Trophoblast cell (in vitro differentiated cells and primary cell): ENCODE measurements around the gene CHORDC1.
"Not testable (repeated sequence)": the region's sequence is repeated elsewhere in the genome, so short reads cannot be mapped to it uniquely, and the experiment has no call there.

Experiments used
- DNase-seq, 2 donors: peaks; one replicate each; pipeline ENCODE4 v3.0.0-alpha.2; 2016
- H2AFZ ChIP-seq: 2 replicates; pipeline ENCODE4 v1.6.1; 2013; ENCODE audit warnings: low read length, moderate library complexity, mild to moderate bottlenecking; ENCODE audit not compliant: insufficient read depth, poor library complexity
- H2AK5ac ChIP-seq: 2 replicates; pipeline ENCODE4 v1.6.1; 2013; ENCODE audit warnings: mild to moderate bottlenecking, low read length
- H2BK120ac ChIP-seq: 2 replicates; pipeline ENCODE4 v1.6.1; 2013; ENCODE audit warnings: low read length, mild to moderate bottlenecking, moderate library complexity; ENCODE audit not compliant: insufficient read depth, poor library complexity
- H2BK12ac ChIP-seq: 2 replicates; pipeline ENCODE4 v1.6.1; 2013; ENCODE audit warnings: mild to moderate bottlenecking, low read length, moderate library complexity
- H2BK5ac ChIP-seq: 2 replicates; pipeline ENCODE4 v1.6.1; 2013; ENCODE audit warnings: low read length, low read depth, moderate library complexity, mild to moderate bottlenecking; ENCODE audit not compliant: poor library complexity
- H3K14ac ChIP-seq: 2 replicates; pipeline ENCODE4 v1.6.1; 2013; ENCODE audit warnings: mild to moderate bottlenecking, low read length
- H3K18ac ChIP-seq: 2 replicates; pipeline ENCODE4 v1.6.1; 2013; ENCODE audit warnings: mild to moderate bottlenecking, low read length
- H3K23ac ChIP-seq: 2 replicates; pipeline ENCODE4 v1.6.1; 2013; ENCODE audit warnings: low read length
- H3K27ac ChIP-seq: 2 replicates; pipeline ENCODE4 v1.5.1; 2013; ENCODE audit warnings: low read depth, mild to moderate bottlenecking, inconsistent platforms, low read length, moderate library complexity
- H3K27me3 ChIP-seq: 2 replicates; pipeline ENCODE4 v1.6.1; 2013; ENCODE audit warnings: inconsistent platforms, mild to moderate bottlenecking, low read length, moderate library complexity; ENCODE audit not compliant: insufficient read depth
- H3K36me3 ChIP-seq, 2 experiments: 1 replicate in 1 of 2; 2 replicates in 1 of 2; pipeline ENCODE4 v1.6.1; 2013; ENCODE audit warnings: low read length in 2 of 2, mild to moderate bottlenecking in 2 of 2, moderate library complexity in 1 of 2; ENCODE audit not compliant: insufficient read depth in 2 of 2, control insufficient read depth in 1 of 2
- H3K4ac ChIP-seq: 2 replicates; pipeline ENCODE4 v1.6.1; 2013; ENCODE audit warnings: low read depth, mild to moderate bottlenecking, low read length, moderate library complexity
- H3K4me1 ChIP-seq, 2 experiments: 1 replicate in 1 of 2; 2 replicates in 1 of 2; pipeline ENCODE4 v1.6.1; 2013; ENCODE audit warnings: low read length in 2 of 2, mild to moderate bottlenecking in 2 of 2, moderate library complexity in 1 of 2; ENCODE audit not compliant: insufficient read depth in 2 of 2, control insufficient read depth in 1 of 2
- H3K4me2 ChIP-seq: 2 replicates; pipeline ENCODE4 v1.6.1; 2013; ENCODE audit warnings: inconsistent platforms, mild to moderate bottlenecking, low read length, moderate library complexity
- H3K4me3 ChIP-seq: 2 replicates; pipeline ENCODE4 v1.5.1; 2013; ENCODE audit warnings: mild to moderate bottlenecking, low read depth, low read length, inconsistent platforms
- H3K79me1 ChIP-seq: one replicate; pipeline ENCODE4 v1.6.1; 2013; ENCODE audit warnings: low read length
- H3K79me2 ChIP-seq: 2 replicates; pipeline ENCODE4 v1.6.1; 2013; ENCODE audit warnings: low read length, mild to moderate bottlenecking; ENCODE audit not compliant: control insufficient read depth, insufficient read depth, poor library complexity
- H3K9ac ChIP-seq: 2 replicates; pipeline ENCODE4 v1.6.1; 2013; ENCODE audit warnings: mild to moderate bottlenecking, low read length
- H3K9me3 ChIP-seq: 2 replicates; pipeline ENCODE4 v1.6.1; 2013; ENCODE audit warnings: low read depth, mild to moderate bottlenecking, control low read depth, inconsistent platforms, low read length; ENCODE audit not compliant: insufficient read depth
- H4K12ac ChIP-seq: 2 replicates; pipeline ENCODE4 v1.6.1; 2013; ENCODE audit warnings: low read depth, mild to moderate bottlenecking, low read length, moderate library complexity
- H4K8ac ChIP-seq: 2 replicates; pipeline ENCODE4 v1.6.1; 2013; ENCODE audit warnings: low read depth, mild to moderate bottlenecking, low read length, moderate library complexity
- H4K91ac ChIP-seq: one replicate; pipeline ENCODE4 v1.6.1; 2013; ENCODE audit warnings: low read depth, mild to moderate bottlenecking, low read length, moderate library complexity
- WGBS: extraction: QIAGEN DNeasy Blood & Tissue Kit; methylation state at CpG from one replicate; pipeline ENCODE4 v1.1.7; 2013; ENCODE audit warnings: missing lambda C conversion rate; ENCODE audit not compliant: insufficient read length, insufficient coverage; ENCODE audit errors: extremely low coverage; 5-methylcytosine and 5-hydroxymethylcytosine counted together

CHORDC1 gene

DNA sequence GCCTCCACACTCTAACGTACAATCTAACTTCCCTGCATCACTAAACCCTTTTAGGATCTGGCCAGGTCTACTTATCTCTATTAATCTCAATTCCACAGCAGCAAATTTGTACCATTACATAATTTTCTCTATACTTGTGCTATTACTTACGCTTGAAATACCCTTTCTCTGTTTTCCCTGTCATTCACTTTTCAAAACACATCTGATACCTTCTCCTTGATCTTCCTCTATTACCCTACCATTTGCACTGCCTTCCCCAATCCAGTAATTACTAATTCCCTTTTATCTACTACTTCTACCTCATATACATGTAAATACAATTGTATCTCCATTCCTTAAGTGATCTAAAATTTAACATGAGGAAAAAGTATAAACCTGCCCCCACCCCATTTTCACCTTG is 14.0 kb downstream of the CHORDC1 start:
- Histone ChIP-seq H2BK12ac (no peak overlapping the region), H3K9ac (no peak overlapping the region), H4K8ac (no peak overlapping the region), H2AFZ (no peak overlapping the region), H4K12ac (no peak overlapping the region), H3K27me3 (no peaks in the 10 kb centered on the region), H3K36me3 (peaks cover 4 to 7% of the 10 kb centered on the region in 2 experiments), H3K4me1 (no peaks in the 10 kb centered on the region), H3K9me3 (no peaks in the 10 kb centered on the region), H2AK5ac (no peak overlapping the region), H3K4me3 (no peak overlapping the region), H3K23ac (no peak overlapping the region), H3K18ac (no peak overlapping the region), H2BK5ac (no peak overlapping the region), H4K91ac (no peak overlapping the region), H3K79me1 (no peaks in the 10 kb centered on the region), H3K4ac (no peak overlapping the region), H3K14ac (no peak overlapping the region), H2BK120ac (no peak overlapping the region), H3K4me2 (no peak overlapping the region), H3K79me2 (no peaks in the 10 kb centered on the region), H3K27ac (no peak overlapping the region)
- DNase-seq, result no peak
- WGBS, result no CpG with 5 or more reads among the region's 2 CpGs

GRCh38 chr11:90207992-90208391 is 14.9 kb downstream of the CHORDC1 start:
- not testable (repeated sequence) for H3K14ac ChIP-seq, H3K4ac ChIP-seq, H3K23ac ChIP-seq, H4K12ac ChIP-seq, H2BK5ac ChIP-seq, H3K27me3 ChIP-seq, H4K8ac ChIP-seq, H3K36me3 ChIP-seq, H3K79me2 ChIP-seq, H3K4me2 ChIP-seq, H3K9ac ChIP-seq, H2BK12ac ChIP-seq, H3K79me1 ChIP-seq, H2AK5ac ChIP-seq, H3K27ac ChIP-seq, H3K9me3 ChIP-seq, H2BK120ac ChIP-seq, H3K4me3 ChIP-seq, H2AFZ ChIP-seq, H3K18ac ChIP-seq, H3K4me1 ChIP-seq, H4K91ac ChIP-seq, DNase-seq
- WGBS, result no CpG with 5 or more reads among the region's 10 CpGs

DNA sequence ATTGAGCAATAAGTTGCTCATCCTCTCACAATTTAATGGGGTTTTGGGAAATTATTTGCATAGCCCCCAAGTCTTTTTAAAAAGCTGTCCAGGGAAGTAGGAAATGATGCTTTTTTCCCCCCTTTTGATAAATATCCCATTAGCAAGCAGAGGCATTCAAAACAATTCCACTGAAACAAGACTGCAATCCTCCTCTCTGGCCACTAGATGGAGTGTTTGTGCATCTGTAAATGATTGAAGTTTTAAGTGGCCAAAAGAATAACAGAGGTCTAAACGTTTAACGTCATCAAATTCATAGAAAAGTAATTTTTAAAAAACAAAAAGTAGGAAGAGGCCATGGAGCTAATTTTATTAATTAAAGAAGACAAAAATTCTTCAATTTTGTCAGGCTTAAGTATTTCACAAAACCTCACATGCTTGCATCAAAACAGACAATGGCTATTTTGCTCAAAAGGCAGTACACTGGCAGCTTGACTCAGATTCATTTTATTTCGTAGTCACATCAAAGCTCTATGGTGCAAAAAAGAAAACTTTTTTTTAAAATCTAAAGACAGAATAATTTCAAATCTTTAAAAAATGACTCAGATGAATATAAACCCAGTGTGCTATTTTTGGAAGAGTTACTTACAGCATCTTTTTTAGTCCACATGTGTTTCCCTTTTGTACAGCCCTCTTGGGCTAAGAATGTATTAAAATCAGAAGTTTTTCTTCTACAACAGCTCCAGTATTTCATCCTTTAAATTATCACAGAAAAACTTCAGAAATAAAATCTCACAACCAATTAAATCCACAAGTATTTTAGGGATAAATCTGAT is 17.8 kb downstream of the CHORDC1 start:
- H3K79me2 ChIP-seq, result no peaks in the 10 kb centered on the region
- H4K12ac ChIP-seq, result no peak overlapping the region
- no peak overlapping the region for H3K18ac ChIP-seq
- no peak overlapping the region for H3K4ac ChIP-seq
- H3K79me1 ChIP-seq, result no peaks in the 10 kb centered on the region
- peak; percentile 30 to 85 for DNase-seq
- no peak overlapping the region for H3K27ac ChIP-seq
- no peaks in the 10 kb centered on the region for H3K9me3 ChIP-seq
- H2BK120ac ChIP-seq, result no peak overlapping the region
- H4K91ac ChIP-seq, result no peak overlapping the region
- H3K14ac ChIP-seq, result no peak overlapping the region
- WGBS, result no CpG with 5 or more reads among the region's 3 CpGs
- no peak overlapping the region for H2BK12ac ChIP-seq
- no peaks in the 10 kb centered on the region for H3K4me1 ChIP-seq
- no peak overlapping the region for H4K8ac ChIP-seq
- no peak overlapping the region for H2AFZ ChIP-seq
- H2AK5ac ChIP-seq, result no peak overlapping the region
- H3K4me2 ChIP-seq, result no peak overlapping the region
- H3K36me3 ChIP-seq, result peaks cover 2 to 7% of the 10 kb centered on the region in 2 experiments
- no peak overlapping the region for H2BK5ac ChIP-seq
- H3K27me3 ChIP-seq, result no peaks in the 10 kb centered on the region
- H3K9ac ChIP-seq, result no peak overlapping the region
- H3K23ac ChIP-seq, result no peak overlapping the region
- no peak overlapping the region for H3K4me3 ChIP-seq

DNA sequence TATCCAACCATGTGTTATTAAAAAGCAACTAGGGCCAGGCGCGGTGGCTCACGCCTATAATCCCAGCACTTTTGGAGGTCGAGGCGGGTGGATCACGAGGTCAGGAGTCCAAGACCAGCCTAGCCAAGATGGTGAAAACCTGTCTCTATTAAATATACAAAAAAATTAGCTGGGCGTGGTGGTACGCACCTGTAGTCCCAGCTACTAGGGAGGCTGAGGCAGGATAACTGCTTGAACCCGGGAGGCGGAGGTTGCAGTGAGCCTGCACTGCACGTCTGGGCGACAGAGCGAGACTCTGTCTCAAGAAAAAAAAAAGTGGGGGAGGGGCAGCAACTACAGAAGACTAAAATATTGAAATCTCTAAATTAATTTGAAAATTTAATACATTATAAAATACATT is 18.4 kb downstream of the CHORDC1 start:
- H3K9me3 ChIP-seq, result no peaks in the 10 kb centered on the region
- H3K4me1 ChIP-seq, result no peaks in the 10 kb centered on the region
- no peak overlapping the region for H2BK120ac ChIP-seq
- H4K12ac ChIP-seq, result no peak overlapping the region
- H3K27ac ChIP-seq, result no peak overlapping the region
- H2BK12ac ChIP-seq, result no peak overlapping the region
- no peak overlapping the region for H2AFZ ChIP-seq
- no peaks in the 10 kb centered on the region for H3K79me2 ChIP-seq
- no peak overlapping the region for H4K91ac ChIP-seq
- H3K27me3 ChIP-seq, result no peaks in the 10 kb centered on the region
- no peaks in the 10 kb centered on the region for H3K79me1 ChIP-seq
- H4K8ac ChIP-seq, result no peak overlapping the region
- no peak overlapping the region for H3K4me2 ChIP-seq
- WGBS, result no CpG with 5 or more reads among the region's 13 CpGs
- DNase-seq, result no peak
- no peak overlapping the region for H3K23ac ChIP-seq
- no peak overlapping the region for H2BK5ac ChIP-seq
- H3K4ac ChIP-seq, result no peak overlapping the region
- H3K14ac ChIP-seq, result no peak overlapping the region
- H2AK5ac ChIP-seq, result no peak overlapping the region
- H3K4me3 ChIP-seq, result no peak overlapping the region
- no peak overlapping the region for H3K9ac ChIP-seq
- peaks cover 2 to 7% of the 10 kb centered on the region in 2 experiments for H3K36me3 ChIP-seq
- H3K18ac ChIP-seq, result no peak overlapping the region
